H1 (cell line): ENCODE measurements around the gene ZNF674. TPM values are rescaled to one million over a fixed set of nuclear protein-coding genes. Genes with fewer than 3 reads are reported as not detected.

Experiments used
- CTCF ChIA-PET: fragments of 300-600 bp; sonication (Branson Sonifier 250); formaldehyde crosslinking; loops from one replicate; lab custom pipeline; 2021; ENCODE audit not compliant: partially characterized antibody; lab: Charles Lee
- POLR2A ChIA-PET: fragments of 300-600 bp; sonication (Branson Sonifier 250); formaldehyde crosslinking; loops from one replicate; lab custom pipeline; 2021; ENCODE audit warnings: inconsistent platforms; ENCODE audit not compliant: partially characterized antibody; lab: Charles Lee
- DNase-seq, 2 experiments: peaks; one replicate each; pipeline versions ENCODE4 v3.0.0 to v3.0.0-alpha.2; 2010 to 2022; ENCODE audit warnings: low spot score in 2 of 2, low read depth in 1 of 2, mixed read lengths in 1 of 2
- FAIRE-seq: peaks from 2 replicates; lab custom pipeline; 2011; peaks lifted over from hg19 to GRCh38; lab: Jason Lieb, UNC
- H2AFZ ChIP-seq: 2 replicates; pipeline ENCODE4 v1.8.1; 2012; ENCODE audit warnings: low read length, inconsistent platforms
- H2AK5ac ChIP-seq: 2 replicates; pipeline ENCODE4 v1.6.1; 2013; ENCODE audit warnings: low read depth, low read length
- H2BK120ac ChIP-seq: replicated peaks from 2 replicates; pipeline ENCODE3; 2013; ENCODE audit warnings: low read depth, low read length, inconsistent platforms
- H2BK12ac ChIP-seq: 2 replicates; pipeline ENCODE4 v1.6.1; 2013; ENCODE audit warnings: low read depth, low read length
- H2BK15ac ChIP-seq: 2 replicates; pipeline ENCODE4 v1.6.1; 2013; ENCODE audit warnings: low read length
- H2BK20ac ChIP-seq: 2 replicates; pipeline ENCODE4 v1.6.1; 2013; ENCODE audit warnings: low read length
- H2BK5ac ChIP-seq: 2 replicates; pipeline ENCODE4 v1.6.1; 2013; ENCODE audit warnings: low read depth, low read length
- H3K14ac ChIP-seq: 2 replicates; pipeline ENCODE4 v1.6.1; 2013; ENCODE audit warnings: inconsistent platforms; ENCODE audit not compliant: insufficient read length
- H3K18ac ChIP-seq: 2 replicates; pipeline ENCODE4 v1.6.1; 2013; ENCODE audit warnings: low read length; ENCODE audit errors: extremely low read depth
- H3K23ac ChIP-seq: 2 replicates; pipeline ENCODE4 v1.6.1; 2013; ENCODE audit warnings: inconsistent platforms; ENCODE audit not compliant: insufficient read length
- H3K23me2 ChIP-seq: 2 replicates; pipeline ENCODE4 v1.6.1; 2013; ENCODE audit warnings: low read depth, low read length
- H3K27ac ChIP-seq: 2 replicates; pipeline ENCODE4 v1.6.1; 2011; ENCODE audit warnings: low read depth, low read length, inconsistent platforms
- H3K27me3 ChIP-seq, 4 experiments: replicated peaks in 1 of 4; 1 replicate in 1 of 4; 2 replicates in 3 of 4; pipeline versions ENCODE4 v1.6.1 to v1.8.1; 2011 to 2013; ENCODE audit warnings: low read length in 3 of 4, mild to moderate bottlenecking in 3 of 4, inconsistent platforms in 2 of 4, mixed read lengths in 2 of 4, moderate library complexity in 1 of 4; ENCODE audit not compliant: control insufficient read depth in 3 of 4, insufficient read depth in 3 of 4; ENCODE audit errors: extremely low read depth in 1 of 4
- H3K36me3 ChIP-seq, 4 experiments: 2 replicates each; pipeline versions ENCODE4 v1.6.1 to v1.8.1; 2011 to 2013; ENCODE audit warnings: mild to moderate bottlenecking in 4 of 4, low read length in 3 of 4, moderate library complexity in 2 of 4, control low read depth in 1 of 4, inconsistent platforms in 1 of 4; ENCODE audit not compliant: insufficient read depth in 4 of 4, control insufficient read depth in 2 of 4
- H3K4ac ChIP-seq: replicated peaks from 2 replicates; pipeline ENCODE3; 2013; ENCODE audit warnings: low read length, low read depth, mixed read lengths, inconsistent platforms; ENCODE audit not compliant: insufficient read length
- H3K4me1 ChIP-seq, 4 experiments: replicated peaks in 1 of 4; 1 replicate in 1 of 4; 2 replicates in 3 of 4; pipeline versions ENCODE4 v1.6.1 to v1.8.1; 2011 to 2013; ENCODE audit warnings: low read length in 3 of 4, inconsistent platforms in 2 of 4, mixed read lengths in 1 of 4; ENCODE audit not compliant: insufficient read depth in 4 of 4, control insufficient read depth in 3 of 4
- H3K4me2 ChIP-seq, 2 experiments: 2 replicates each; pipeline versions ENCODE4 v1.6.1 to v1.8.1; 2011 to 2013; ENCODE audit warnings: low read depth in 2 of 2, low read length in 2 of 2, control low read depth in 1 of 2, inconsistent platforms in 1 of 2, mild to moderate bottlenecking in 1 of 2; ENCODE audit not compliant: insufficient read depth in 1 of 2
- H3K4me3 ChIP-seq, 4 experiments: fragments of 200-600, 300-600 bp in 1 of 4; sonication (generic), shearing (Covaris generic), sonication (Bioruptor Twin) in 1 of 4; 2 replicates each; pipeline versions ENCODE4 v1.5.1 to v1.8.1; 2011 to 2016; ENCODE audit warnings: low read length in 4 of 4, low read depth in 3 of 4, control low read depth in 2 of 4, inconsistent platforms in 2 of 4, mild to moderate bottlenecking in 2 of 4, mixed read lengths in 1 of 4, moderate library complexity in 1 of 4; ENCODE audit not compliant: insufficient read depth in 2 of 4; ENCODE audit errors: extremely low read depth in 1 of 4
- H3K56ac ChIP-seq: replicated peaks from 2 replicates; pipeline ENCODE3; 2013; ENCODE audit warnings: low read depth, mild to moderate bottlenecking, mixed read lengths, low read length, inconsistent platforms; ENCODE audit not compliant: insufficient read length
- H3K79me1 ChIP-seq: 2 replicates; pipeline ENCODE4 v1.6.1; 2013; ENCODE audit warnings: low read depth, low read length, control low read depth
- H3K79me2 ChIP-seq, 2 experiments: 2 replicates each; pipeline versions ENCODE4 v1.6.1 to v1.8.1; 2012 to 2013; ENCODE audit warnings: low read length in 2 of 2, mild to moderate bottlenecking in 2 of 2, inconsistent platforms in 1 of 2; ENCODE audit not compliant: insufficient read depth in 2 of 2, control insufficient read depth in 1 of 2
- H3K9ac ChIP-seq, 4 experiments: replicated peaks in 1 of 4; 1 replicate in 1 of 4; 2 replicates in 3 of 4; pipeline versions ENCODE4 v1.6.1 to v1.8.1; 2011 to 2013; ENCODE audit warnings: low read depth in 3 of 4, low read length in 3 of 4, control low read depth in 2 of 4, mild to moderate bottlenecking in 2 of 4, moderate library complexity in 2 of 4, inconsistent platforms in 1 of 4; ENCODE audit errors: extremely low read depth in 1 of 4
- H3K9me3 ChIP-seq, 2 experiments: 2 replicates each; pipeline versions ENCODE4 v1.6.1 to v1.8.1; 2012 to 2013; ENCODE audit warnings: mild to moderate bottlenecking in 2 of 2, moderate library complexity in 2 of 2, control low read depth in 1 of 2, inconsistent platforms in 1 of 2, low read depth in 1 of 2, low read length in 1 of 2, mixed read lengths in 1 of 2; ENCODE audit not compliant: insufficient read depth in 2 of 2
- H4K20me1 ChIP-seq, 2 experiments: replicated peaks in 1 of 2; 2 replicates each; pipeline versions ENCODE3 to v1.8.1; 2011 to 2013; ENCODE audit warnings: inconsistent platforms in 2 of 2, low read length in 2 of 2, mild to moderate bottlenecking in 1 of 2; ENCODE audit not compliant: insufficient read depth in 2 of 2, control insufficient read depth in 1 of 2
- H4K5ac ChIP-seq: 2 replicates; pipeline ENCODE4 v1.6.1; 2013; ENCODE audit warnings: low read length, low read depth, mixed read lengths, inconsistent platforms; ENCODE audit not compliant: insufficient read length
- H4K8ac ChIP-seq: 2 replicates; pipeline ENCODE4 v1.8.0; 2013; ENCODE audit warnings: mild to moderate bottlenecking, moderate library complexity, low read length, inconsistent platforms; ENCODE audit not compliant: insufficient read depth; ENCODE audit errors: extremely low read depth
- H4K91ac ChIP-seq: replicated peaks from 2 replicates; pipeline ENCODE3; 2013; ENCODE audit warnings: low read length, mixed read lengths, inconsistent platforms; ENCODE audit not compliant: insufficient read length
- GTF2F1 ChIP-seq: IDR thresholded peaks from 2 replicates; pipeline ENCODE4 v1.6.1; 2012; ENCODE audit warnings: low read depth, low read length, improper control_type of control experiment, borderline replicate concordance
- SP1 ChIP-seq: IDR thresholded peaks from 2 replicates; pipeline ENCODE4 v1.6.1; 2011; ENCODE audit warnings: low read depth, low read length
- WGBS, 2 experiments: shearing (Covaris generic) in 1 of 2; methylation state at CpG; one replicate each; pipeline versions ENCODE4 v1.1.6 to v1.1.7; 2013 to 2015; ENCODE audit warnings: low lambda C conversion rate in 2 of 2, mixed read lengths in 2 of 2, inconsistent platforms in 1 of 2, low coverage in 1 of 2, missing lambda C conversion rate in 1 of 2; ENCODE audit not compliant: insufficient replicate concordance in 2 of 2, insufficient coverage in 1 of 2, insufficient read length in 1 of 2; ENCODE audit errors: extremely low coverage in 1 of 2, missing lambda C conversion rate in 1 of 2; 5-methylcytosine and 5-hydroxymethylcytosine counted together
- polyA plus RNA-seq, 7 experiments: library from polyadenylated mRNA; depleted of rRNA in 3 of 7; stranded (reverse) in 5 of 7; unstranded in 2 of 7; fragments of >200 nt in 5 of 7; fragments of 200-250 nt in 2 of 7; gene quantifications; 1 replicate in 5 of 7; 2 replicates in 1 of 7; 4 replicates in 1 of 7; pipeline versions ENCODE4 v1.2.1 to v1.2.3, GENCODE V29; 2011 to 2013; ENCODE audit warnings: missing spikeins in 2 of 7, mixed read lengths in 2 of 7
- total RNA-seq: library from RNA; stranded (reverse); fragmentation: NEBNext Ultra II Directional; extraction: Animal tissue kit (Norgen Biotek cat#: 25700); gene quantifications from 2 replicates; pipeline ENCODE4 v1.2.1, GENCODE V29; 2021

ZNF674 gene
- total and polyA plus RNA-seq, 2 of the 8 experiments (the other 6 are each of a cell fraction or from before 2014, with no cell fraction given), result 2.0 to 7.4 TPM

DNA sequence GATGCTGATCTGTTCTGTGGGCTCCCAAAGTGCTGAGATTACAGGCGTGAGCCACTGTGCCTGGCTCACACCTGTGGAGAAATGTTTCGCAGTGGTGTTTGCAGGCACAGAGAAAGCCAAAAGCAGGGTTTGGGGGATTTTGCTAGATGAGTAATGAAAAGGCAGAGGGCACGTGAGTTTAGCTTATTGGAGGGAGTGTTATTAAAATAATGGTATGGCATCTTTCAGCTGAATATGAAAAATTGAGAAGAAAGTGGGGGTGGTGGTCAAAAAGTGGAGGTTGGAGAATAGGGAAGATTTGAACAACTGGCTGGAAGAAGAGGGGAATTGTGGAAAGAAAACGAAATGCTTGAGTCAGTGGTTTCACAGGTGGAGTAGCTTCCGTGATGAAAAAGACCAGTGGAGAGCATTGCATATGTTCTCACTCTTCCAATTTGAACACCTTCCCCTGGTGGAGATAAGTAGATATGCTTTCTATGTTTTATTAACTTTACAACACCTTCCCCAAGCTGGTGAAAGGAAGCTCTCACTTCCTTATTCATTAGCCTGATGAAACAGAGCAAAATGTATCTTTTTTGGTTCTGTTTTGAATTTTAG lies 27.2 kb upstream of the ZNF674 start:
- no peak overlapping the region for H2AK5ac ChIP-seq
- TF ChIP-seq SP1, result no peak
- TF ChIP-seq GTF2F1, result no peak

More for the DNA sequence above, 27.2 kb upstream of the ZNF674 start:
- Histone ChIP-seq H2BK20ac (no peak overlapping the region), H4K91ac (no peak overlapping the region), H3K18ac (no peak overlapping the region), H3K27me3 (no peaks in the 10 kb centered on the region; a peak in 1 of 7 replicates), H3K79me1 (no peaks in the 10 kb centered on the region), H3K4ac (no peak overlapping the region), H4K8ac (no peak overlapping the region), H2BK15ac (no peak overlapping the region), H2BK120ac (no peak overlapping the region), H3K14ac (no peak overlapping the region), H3K9me3 (no peaks in the 10 kb centered on the region), H2BK12ac (no peak overlapping the region), H3K4me1 (peaks cover 0 to 12% (median 3%) of the 10 kb centered on the region in 4 experiments; a peak in 3 of 7 replicates), H3K23me2 (peaks cover 6% of the 10 kb centered on the region), H2AFZ (no peak overlapping the region), H4K5ac (no peak overlapping the region), H4K20me1 (peaks cover 0 to 5% of the 10 kb centered on the region in 2 experiments), H2BK5ac (no peak overlapping the region), H3K79me2 (peaks cover 0 to 22% of the 10 kb centered on the region in 2 experiments; a peak in 2 of 4 replicates), H3K9ac (no peak overlapping the region), H3K23ac (no peak overlapping the region), H3K27ac (no peak overlapping the region), H3K36me3 (no peaks in the 10 kb centered on the region), H3K56ac (no peak overlapping the region), H3K4me3 (no peak overlapping the region), H3K4me2 (no peak overlapping the region; a peak in 1 of 4 replicates)
- ChIA-PET CTCF (interaction anchor here (1.1 kb wide), 1 partner anchor 87 kb away, joined by 3 read pairs; no protein-coding TSS in a partner anchor), POLR2A (interaction anchor here (1.5 kb wide), 1 partner anchor 21 kb away, joined by 4 read pairs; no protein-coding TSS in a partner anchor)
- 83% methylated on average over 4 of the region's 5 CpGs; no CpG with 5 or more reads in 1 of the 2 experiments for WGBS, 2 experiments
- FAIRE-seq (no peak), DNase-seq (no peak)
